Stimulated activated CD8-positive, alpha-beta memory T cell treated with anti-CD3 and anti-CD28 coated beads, Interleukin-15, amount 100 ng/mL, for 24 hours (primary cell): Measurements from ENCODE around the gene CCDC68.

Source experiments
- DNase-seq: peaks from one replicate; pipeline ENCODE4 v3.0.0-alpha.2; 2020; ENCODE audit warnings: low read depth

CCDC68 gene

GRCh38 chr18:54916507-54916906 lies 42.8 kb downstream of the CCDC68 start:
- no peak for DNase-seq

GRCh38 chr18:54914816-54915215 lies 44.4 kb downstream of the CCDC68 start:
- no peak for DNase-seq

GRCh38 chr18:54911551-54911950 lies 47.7 kb downstream of the CCDC68 start:
- DNase-seq: no peak

GRCh38 chr18:54910161-54910919 lies 48.9 kb downstream of the CCDC68 start:
- no peak for DNase-seq

- DNase-seq: no peak
These were observed 49.7 kb downstream of the CCDC68 start for GRCh38 chr18:54909538-54909937.

GRCh38 chr18:54906331-54907185 lies 52.7 kb downstream of the CCDC68 start:
- no peak for DNase-seq

- DNase-seq: no peak
These were observed 53.6 kb downstream of the CCDC68 start for GRCh38 chr18:54905629-54906028.

GRCh38 chr18:54904581-54904980 lies 54.7 kb downstream of the CCDC68 start:
- no peak for DNase-seq

- DNase-seq: no peak
These were observed 59.0 kb downstream of the CCDC68 start for GRCh38 chr18:54900290-54900689.

GRCh38 chr18:54899500-54899899 lies 59.8 kb downstream of the CCDC68 start:
- DNase-seq: no peak

GRCh38 chr18:54888933-54889332 lies 70.3 kb downstream of the CCDC68 start:
- DNase-seq: no peak

GRCh38 chr18:54888378-54888777 lies 70.9 kb downstream of the CCDC68 start:
- DNase-seq: no peak

- DNase-seq: no peak
These were observed 75.3 kb downstream of the CCDC68 start for GRCh38 chr18:54883816-54884604.

- no peak for DNase-seq
These were observed 76.9 kb downstream of the CCDC68 start for GRCh38 chr18:54882318-54882717.

- no peak for DNase-seq
These were observed 78.0 kb downstream of the CCDC68 start for GRCh38 chr18:54881229-54881768.

GRCh38 chr18:54880395-54881105 lies 78.7 kb downstream of the CCDC68 start:
- no peak for DNase-seq

- no peak for DNase-seq
These were observed 79.6 kb downstream of the CCDC68 start for GRCh38 chr18:54879691-54880090.

- no peak for DNase-seq
These were observed 80.5 kb downstream of the CCDC68 start for GRCh38 chr18:54878659-54879358.

- no peak for DNase-seq
These were observed 81.1 kb downstream of the CCDC68 start for GRCh38 chr18:54878159-54878622.

GRCh38 chr18:54877076-54877475 lies 82.2 kb downstream of the CCDC68 start:
- DNase-seq: no peak

GRCh38 chr18:54875063-54875462 lies 84.2 kb downstream of the CCDC68 start:
- DNase-seq: no peak
